IPS-18a (cell line): Measurements from ENCODE around the gene RIMS3.
"Not testable (repeated sequence)": the region's sequence is repeated elsewhere in the genome, so short reads cannot be mapped to it uniquely, and the experiment has no call there.

Source experiments
- H3K27ac ChIP-seq: one replicate; pipeline ENCODE4 v1.5.1; 2013; ENCODE audit warnings: low read length
- H3K27me3 ChIP-seq: one replicate; pipeline ENCODE4 v1.6.1; 2013; ENCODE audit warnings: mild to moderate bottlenecking, low read length; ENCODE audit not compliant: control insufficient read depth, insufficient read depth
- H3K36me3 ChIP-seq: one replicate; pipeline ENCODE4 v1.6.1; 2013; ENCODE audit warnings: low read depth, low read length; ENCODE audit not compliant: control insufficient read depth
- H3K4me1 ChIP-seq: one replicate; pipeline ENCODE4 v1.6.1; 2013; ENCODE audit warnings: low read depth, low read length; ENCODE audit not compliant: control insufficient read depth
- H3K4me3 ChIP-seq: one replicate; pipeline ENCODE4 v1.5.1; 2013; ENCODE audit warnings: low read length
- H3K9ac ChIP-seq: one replicate; pipeline ENCODE4 v1.6.1; 2013; ENCODE audit warnings: mild to moderate bottlenecking, low read length, moderate library complexity
- H3K9me3 ChIP-seq: one replicate; pipeline ENCODE4 v1.6.1; 2013; ENCODE audit warnings: low read depth, low read length; ENCODE audit not compliant: control insufficient read depth

The RIMS3 gene

DNA sequence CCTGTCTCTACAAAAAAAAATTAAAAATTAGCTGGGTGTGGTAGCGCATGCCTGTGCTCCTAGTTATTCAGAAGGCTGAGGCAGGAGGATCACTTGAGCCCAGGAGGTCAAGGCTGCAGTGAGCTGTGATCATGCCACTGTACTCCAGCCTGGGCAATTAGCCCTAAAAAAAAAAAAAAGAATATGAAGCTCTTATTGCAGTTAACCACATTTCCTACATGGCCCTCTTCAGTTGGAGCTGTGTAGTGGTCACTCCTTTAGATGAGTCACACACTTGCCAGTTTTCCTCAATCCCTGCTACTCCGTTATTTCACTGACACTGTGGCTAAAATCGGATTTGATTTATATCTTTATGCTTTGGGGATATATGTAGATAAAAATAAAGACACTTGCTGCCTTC, 37.8 kb upstream of the RIMS3 start:
- Histone ChIP-seq H3K36me3 (no peaks in the 10 kb centered on the region), H3K9me3 (no peaks in the 10 kb centered on the region), H3K9ac (no peak overlapping the region), H3K27ac (no peak overlapping the region), H3K4me3 (no peak overlapping the region), H3K27me3 (no peaks in the 10 kb centered on the region), H3K4me1 (peaks cover 7% of the 10 kb centered on the region)

DNA sequence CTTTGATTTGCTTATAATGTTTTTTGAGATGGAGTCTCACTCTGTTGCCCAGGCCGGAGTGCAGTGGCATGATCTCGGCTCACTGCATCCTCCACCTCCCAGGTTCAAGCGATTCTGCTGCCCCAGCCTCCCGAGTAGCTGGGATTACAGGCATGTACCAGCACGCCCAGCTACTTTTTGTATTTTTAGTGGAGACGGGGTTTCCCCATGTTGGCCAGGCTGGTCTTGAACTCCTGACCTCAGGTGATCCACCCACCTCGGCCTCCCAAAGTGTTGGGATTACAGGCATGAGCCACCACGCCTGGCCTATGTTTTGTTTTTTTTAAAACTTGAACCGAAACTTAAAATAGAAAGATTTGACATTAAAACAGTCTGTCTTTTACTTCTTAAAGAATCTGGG, 37.3 kb upstream of the RIMS3 start:
- not testable (repeated sequence) for H3K27ac ChIP-seq, H3K36me3 ChIP-seq, H3K27me3 ChIP-seq, H3K9me3 ChIP-seq, H3K4me3 ChIP-seq, H3K4me1 ChIP-seq, H3K9ac ChIP-seq

DNA sequence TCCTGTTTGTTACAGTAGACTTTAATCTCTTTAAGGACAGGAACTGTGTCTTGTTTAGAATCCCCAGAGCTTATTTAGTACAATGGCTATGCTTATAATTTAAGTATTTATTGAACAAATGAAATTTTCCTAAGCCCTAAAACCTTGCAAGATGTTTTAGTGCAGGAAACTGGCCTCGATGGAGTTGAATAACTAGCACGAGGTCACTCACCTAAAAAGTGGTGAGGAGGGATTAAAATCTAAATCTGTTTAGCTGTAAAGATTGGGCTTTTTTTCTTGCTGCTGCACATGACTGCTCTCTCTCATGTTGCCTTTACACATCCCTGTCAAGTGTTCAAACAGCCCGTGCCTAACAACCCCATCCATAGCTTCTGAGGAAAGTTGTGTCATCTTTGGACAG, 36.2 kb upstream of the RIMS3 start:
- Histone ChIP-seq H3K27ac (no peak overlapping the region), H3K27me3 (no peaks in the 10 kb centered on the region), H3K4me3 (no peak overlapping the region), H3K36me3 (no peaks in the 10 kb centered on the region), H3K4me1 (peaks cover 6% of the 10 kb centered on the region), H3K9me3 (no peaks in the 10 kb centered on the region), H3K9ac (no peak overlapping the region)

DNA sequence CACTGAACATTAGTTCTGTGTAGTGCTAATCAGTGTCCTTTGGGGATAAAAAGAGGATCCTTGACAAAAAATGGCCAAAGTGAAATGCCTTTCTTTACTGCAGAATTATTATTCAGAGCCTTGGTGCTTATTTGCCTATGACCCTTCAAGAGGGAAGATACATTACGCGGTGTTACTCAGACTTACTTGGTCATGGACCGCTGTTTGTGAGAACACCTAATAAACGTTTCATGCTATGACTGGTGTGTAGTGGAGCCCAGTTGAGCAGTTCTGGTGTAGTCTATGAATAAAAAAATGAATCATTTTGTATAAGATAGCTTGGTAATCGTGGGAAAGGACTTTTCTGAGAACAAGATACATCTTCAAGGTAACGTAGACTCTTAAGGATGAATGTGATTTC, 34.3 kb upstream of the RIMS3 start:
- H3K9ac ChIP-seq: no peak overlapping the region
- peaks cover 10% of the 10 kb centered on the region for H3K4me1 ChIP-seq
- no peaks in the 10 kb centered on the region for H3K9me3 ChIP-seq
- no peaks in the 10 kb centered on the region for H3K27me3 ChIP-seq
- H3K27ac ChIP-seq: no peak overlapping the region
- H3K4me3 ChIP-seq: no peak overlapping the region
- no peaks in the 10 kb centered on the region for H3K36me3 ChIP-seq

DNA sequence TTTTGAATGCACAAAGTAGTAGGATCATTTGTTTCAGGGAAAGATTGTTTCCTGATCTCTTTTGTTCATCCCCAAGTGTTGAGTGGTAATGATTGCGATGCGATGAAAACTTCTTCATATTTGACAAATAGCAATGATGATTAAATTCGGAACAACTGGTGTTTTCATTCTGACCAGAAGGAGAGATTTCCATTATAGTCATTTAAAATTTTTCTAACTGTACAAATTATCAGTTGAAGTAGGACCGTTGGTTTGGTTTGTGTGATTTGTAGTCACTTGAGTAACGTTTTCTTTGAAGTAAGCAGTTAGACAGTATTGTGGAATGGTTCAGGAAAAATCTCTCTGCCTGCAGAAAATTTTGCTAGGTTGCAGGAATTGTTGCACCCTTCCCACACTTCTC, 32.0 kb upstream of the RIMS3 start:
- H3K27ac ChIP-seq: no peak overlapping the region
- H3K4me1 ChIP-seq: peaks cover 15% of the 10 kb centered on the region
- no peaks in the 10 kb centered on the region for H3K36me3 ChIP-seq
- H3K27me3 ChIP-seq: no peaks in the 10 kb centered on the region
- no peak overlapping the region for H3K9ac ChIP-seq
- H3K9me3 ChIP-seq: no peaks in the 10 kb centered on the region
- no peak overlapping the region for H3K4me3 ChIP-seq

DNA sequence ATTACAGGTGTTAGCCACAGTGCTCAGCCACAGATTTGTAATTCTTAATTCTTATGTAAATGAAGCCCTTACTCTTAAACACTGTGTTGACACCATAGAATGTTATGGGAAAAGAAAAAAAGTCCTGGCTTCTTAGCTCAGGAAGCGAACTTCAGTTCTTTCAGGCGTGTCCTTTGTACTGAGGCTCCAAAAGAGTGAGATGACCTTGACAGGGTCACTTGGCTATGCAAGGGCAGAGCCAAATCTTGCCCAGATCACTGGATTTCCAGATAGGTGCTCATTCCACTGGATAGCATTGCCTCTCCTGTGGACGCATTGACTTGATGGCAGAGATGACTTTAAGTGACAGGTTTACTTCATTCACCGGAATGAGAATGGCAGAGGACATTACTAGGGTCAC, 30.8 kb upstream of the RIMS3 start:
- Histone ChIP-seq H3K4me1 (peaks cover 15% of the 10 kb centered on the region), H3K27me3 (no peaks in the 10 kb centered on the region), H3K4me3 (no peak overlapping the region), H3K27ac (no peak overlapping the region), H3K36me3 (no peaks in the 10 kb centered on the region), H3K9me3 (no peaks in the 10 kb centered on the region), H3K9ac (no peak overlapping the region)

DNA sequence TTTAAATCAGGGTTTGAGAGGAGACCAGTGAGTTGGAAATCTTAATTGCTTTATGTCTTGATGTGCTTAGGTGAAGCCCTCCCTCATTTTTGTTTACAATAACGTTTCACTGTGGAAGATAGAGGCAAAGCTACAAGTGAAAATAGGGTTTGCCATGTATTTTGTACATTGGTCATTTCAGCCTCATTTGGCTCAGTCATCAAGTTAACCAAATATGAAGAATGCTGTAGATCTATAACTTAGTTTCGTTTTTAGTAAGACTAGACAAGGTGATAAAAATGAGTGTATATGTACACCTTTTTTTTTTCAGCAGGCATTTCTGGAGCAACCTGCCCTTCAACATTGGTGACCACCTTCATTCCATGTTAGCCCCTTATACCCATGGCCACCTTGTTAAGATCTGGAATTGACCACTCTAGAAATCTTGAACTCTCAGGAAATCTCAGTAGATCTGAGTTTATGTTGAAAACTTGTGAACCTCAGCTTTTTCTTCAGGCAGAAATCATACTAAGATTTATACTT, 28.9 kb upstream of the RIMS3 start:
- H3K9ac ChIP-seq: no peak overlapping the region
- peaks cover 22% of the 10 kb centered on the region for H3K4me1 ChIP-seq
- H3K4me3 ChIP-seq: no peak overlapping the region

DNA sequence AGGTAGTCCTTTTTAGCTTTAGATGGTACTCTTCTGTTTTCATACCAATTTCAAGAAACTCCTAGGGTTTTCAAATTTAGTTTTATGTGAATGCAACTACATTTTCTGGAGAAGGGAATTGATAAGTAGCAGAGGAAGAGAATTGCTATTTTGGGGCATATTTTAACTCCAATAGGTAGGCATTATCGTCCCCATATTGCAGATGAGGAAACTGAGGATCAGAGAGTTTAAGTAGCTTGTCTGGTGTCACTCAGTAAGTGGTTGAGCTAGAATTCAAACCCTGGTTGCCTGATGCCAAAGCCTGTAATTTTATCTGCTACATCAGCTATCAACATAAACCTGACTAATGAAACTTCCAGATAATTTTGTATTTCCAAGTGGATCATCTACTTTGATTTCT, 27.9 kb upstream of the RIMS3 start:
- H3K27ac ChIP-seq: no peak overlapping the region
- H3K4me1 ChIP-seq: peaks cover 22% of the 10 kb centered on the region
- H3K9ac ChIP-seq: no peak overlapping the region
- H3K36me3 ChIP-seq: no peaks in the 10 kb centered on the region
- H3K9me3 ChIP-seq: no peaks in the 10 kb centered on the region
- no peaks in the 10 kb centered on the region for H3K27me3 ChIP-seq
- no peak overlapping the region for H3K4me3 ChIP-seq

More for the DNA sequence above, 28.9 kb upstream of the RIMS3 start:
- H3K27me3 ChIP-seq: no peaks in the 10 kb centered on the region
- no peaks in the 10 kb centered on the region for H3K36me3 ChIP-seq
- no peaks in the 10 kb centered on the region for H3K9me3 ChIP-seq
- H3K27ac ChIP-seq: no peak overlapping the region

DNA sequence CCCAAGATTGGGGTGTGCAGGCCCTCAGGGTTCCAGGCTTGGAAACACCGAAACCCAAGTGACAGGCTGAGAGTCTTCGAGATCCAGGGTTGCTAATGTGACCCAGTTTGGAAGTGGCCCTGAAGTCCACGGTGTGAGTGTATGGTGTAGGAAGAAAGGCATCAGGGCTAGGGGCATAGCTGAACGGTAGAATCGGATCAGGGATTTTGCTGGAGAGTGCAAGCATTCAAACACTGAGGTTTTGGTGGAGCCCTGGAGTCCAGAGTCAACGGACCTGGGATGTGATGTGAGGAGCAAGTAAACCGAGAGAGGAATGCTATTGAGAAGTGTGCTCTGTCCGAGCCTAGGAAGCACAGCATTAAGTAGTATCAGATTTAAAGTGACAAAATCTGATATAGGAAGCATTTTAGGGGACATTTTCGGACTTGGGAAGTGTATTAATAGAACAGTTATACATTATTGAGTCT, 27.0 kb upstream of the RIMS3 start:
- Histone ChIP-seq H3K4me1 (peaks cover 22% of the 10 kb centered on the region), H3K27ac (peak overlapping the region; percentile 74), H3K9ac (peak overlapping the region; percentile 98), H3K9me3 (no peaks in the 10 kb centered on the region), H3K27me3 (no peaks in the 10 kb centered on the region), H3K36me3 (no peaks in the 10 kb centered on the region), H3K4me3 (peak overlapping the region; percentile 65)

DNA sequence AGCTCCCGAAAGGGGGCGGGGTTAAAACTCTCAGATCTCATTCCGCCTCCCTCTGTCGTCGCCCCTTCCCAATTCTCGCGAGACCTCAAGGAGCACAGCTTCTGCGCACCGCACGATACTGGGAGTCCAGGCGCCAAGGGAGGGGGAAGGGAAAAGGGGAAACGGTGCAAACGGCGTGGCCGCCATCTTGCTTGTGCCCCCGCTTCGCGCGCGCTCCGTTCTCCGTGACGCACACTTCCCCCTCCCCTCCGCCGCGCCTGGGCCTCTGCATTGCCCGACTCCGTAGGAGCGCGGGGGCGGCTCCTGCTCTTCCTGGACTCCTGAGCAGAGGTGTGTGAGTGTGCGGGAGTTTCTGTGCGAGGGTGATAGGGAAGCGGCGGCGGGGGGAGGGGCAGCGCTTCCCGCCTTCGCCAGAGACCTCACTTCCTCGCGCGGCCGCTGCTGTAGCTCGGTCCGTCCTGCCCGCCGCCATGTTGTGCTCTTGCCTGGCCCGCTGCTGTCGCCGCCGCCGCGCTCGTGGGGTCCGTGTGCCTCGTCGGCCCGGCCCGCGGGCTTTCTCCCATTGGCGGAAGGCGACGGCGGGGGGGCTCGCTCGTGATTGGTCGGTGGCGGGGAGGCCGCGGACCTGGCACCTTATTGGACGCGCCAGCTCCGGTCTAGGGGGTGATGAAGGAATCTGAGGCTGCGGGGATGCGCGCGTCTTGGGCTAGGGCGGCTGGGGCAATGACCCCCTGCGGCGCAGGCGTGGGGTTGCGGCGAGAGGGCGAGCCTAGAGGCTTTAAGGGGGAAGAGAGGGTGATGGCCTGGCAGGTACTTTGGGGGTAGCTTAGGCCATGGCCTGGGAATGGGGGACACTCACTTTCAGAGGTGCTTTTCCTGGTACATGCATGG, 26.3 kb upstream of the RIMS3 start, which contains the start of gene NFYC:
NFYC (plus strand) TSS at position 167 of the 891 bp plus-strand sequence. CDS start 47,140 bp downstream, outside the sequence.
- peaks cover 22% of the 10 kb centered on the region for H3K4me1 ChIP-seq
- no peaks in the 10 kb centered on the region for H3K9me3 ChIP-seq
- H3K27me3 ChIP-seq: no peaks in the 10 kb centered on the region
- peak within 1 kb of the TSS; percentile 92 for H3K27ac ChIP-seq
- H3K36me3 ChIP-seq: peaks cover 5% of the 10 kb centered on the region
- peak within 1 kb of the TSS; percentile 98 for H3K9ac ChIP-seq
- H3K4me3 ChIP-seq: peak within 1 kb of the TSS; percentile 65

DNA sequence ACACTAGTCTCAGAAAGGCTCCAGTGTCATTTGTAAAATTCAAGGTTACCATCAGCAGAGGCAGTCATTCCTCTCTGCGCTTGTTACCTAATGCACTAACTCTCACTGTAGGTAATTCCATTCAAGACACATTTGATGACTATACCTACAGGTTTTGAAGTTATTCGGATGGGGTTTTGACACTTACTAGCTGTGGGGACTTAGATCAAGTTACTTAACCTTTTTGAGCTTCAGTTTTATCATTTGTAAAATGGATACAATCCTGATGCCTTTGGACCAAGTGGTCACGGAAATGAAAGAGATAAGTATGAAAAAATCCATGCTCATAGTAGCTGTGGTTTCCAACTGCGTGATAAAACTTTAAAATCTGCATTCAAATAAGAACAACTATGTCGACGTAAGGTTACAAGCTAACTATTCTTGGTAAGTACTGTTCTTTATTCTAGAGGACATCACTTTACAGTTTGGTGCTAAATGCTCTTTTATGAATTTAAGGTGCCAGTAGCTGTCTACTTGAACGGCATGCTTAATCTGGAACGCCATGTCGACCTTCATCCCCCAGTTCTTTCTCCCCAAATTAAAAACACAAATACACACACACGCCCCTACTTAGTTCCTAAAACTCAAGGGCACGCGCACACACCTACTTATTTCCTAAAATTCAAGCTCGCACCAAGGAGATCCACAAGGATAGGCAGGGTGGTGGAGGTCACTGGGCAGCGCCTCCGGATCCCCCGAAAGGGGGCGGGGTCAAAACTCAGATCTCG, 25.5 kb upstream of the RIMS3 start:
- Histone ChIP-seq H3K9ac (peak overlapping the region; percentile 98), H3K9me3 (no peaks in the 10 kb centered on the region), H3K36me3 (peaks cover 12% of the 10 kb centered on the region), H3K27ac (peak overlapping the region; percentile 26), H3K4me3 (peak overlapping the region; percentile 65), H3K27me3 (no peaks in the 10 kb centered on the region), H3K4me1 (peaks cover 14% of the 10 kb centered on the region)
